C1 segment of cervical spinal cord (tissue), 14 donors: ENCODE results near the gene CTAGE15.
"Not testable (repeated sequence)": the region's sequence is repeated elsewhere in the genome, so short reads cannot be mapped to it uniquely, and the experiment has no call there.

Experiments used
- DNase-seq, 14 donors: peaks; one replicate each; lab custom pipeline; 2025; lab: John Stamatoyannopoulos, UW

Gene CTAGE15

GRCh38 chr7:143622130-143622529 lies 50.5 kb downstream of the CTAGE15 start:
- not testable (repeated sequence) for DNase-seq
